Measurements from ENCODE around the gene TAS2R13.

Gene TAS2R13

GRCh38 chr12:10889226-10889625, 20.1 kb downstream of the TAS2R13 start:
- no peak for DNase-seq
- intact Hi-C loops (cut with DNase I), result no loop called here

- intact Hi-C loops (cut with DNase I), result no loop called here
These were observed 25.2 kb downstream of the TAS2R13 start, which contains the start of gene PRH1 for GRCh38 chr12:10884086-10884725. Gene PRH1, minus strand, starts transcription at chr12:10884255. Its CDS starts 38 bp downstream, at chr12:10884217.

GRCh38 chr12:10873378-10873777, 36.0 kb downstream of the TAS2R13 start:
- no peak for DNase-seq
- intact Hi-C loops (cut with DNase I), result no loop called here

More at GRCh38 chr12:10884086-10884725, 25.2 kb downstream of the TAS2R13 start, which contains the start of gene PRH1:
- DNase-seq, result no peak

GRCh38 chr12:10867381-10867780, 42.0 kb downstream of the TAS2R13 start:
- intact Hi-C loops (cut with DNase I), result no loop called here
- DNase-seq, result no peak

- intact Hi-C loops (cut with DNase I), result no loop called here
- DNase-seq, result no peak
These were observed 45.7 kb downstream of the TAS2R13 start for GRCh38 chr12:10863512-10864218.

- intact Hi-C loops (cut with DNase I), result no loop called here
These were observed 48.0 kb downstream of the TAS2R13 start for GRCh38 chr12:10861366-10861765.

More at GRCh38 chr12:10861366-10861765, 48.0 kb downstream of the TAS2R13 start:
- no peak for DNase-seq
